HEK293 (cell line): ENCODE measurements around the gene NCK2.

ENCODE experiments used
- CTCF ChIA-PET: fragments of 350-600 bp; formaldehyde crosslinking; extraction: SDS; loops from one replicate; lab custom pipeline; 2021; ENCODE audit warnings: antibody characterized with exemption; lab: Yijun Ruan, JAX
- POLR2A ChIA-PET: fragments of 300-600 bp; formaldehyde crosslinking; extraction: SDS; loops from one replicate; lab custom pipeline; 2020; ENCODE audit warnings: antibody characterized with exemption, inconsistent platforms; lab: Yijun Ruan, JAX
- H3K27ac ChIP-seq: fragments of 200-500 bp; sonication (Bioruptor generic); 2 replicates; pipeline ENCODE4 v1.5.1; 2014; ENCODE audit warnings: low read depth, low read length, control low read depth, inconsistent platforms; ENCODE audit errors: extremely low read depth
- H3K36me3 ChIP-seq, 2 experiments: fragments of 200-500 bp in 1 of 2; sonication (Bioruptor generic) in 1 of 2; 1 replicate in 1 of 2; 2 replicates in 1 of 2; pipeline ENCODE4 v1.5.1; 2014 to 2017; ENCODE audit warnings: inconsistent platforms in 2 of 2, low read length in 2 of 2; ENCODE audit not compliant: control insufficient read depth in 2 of 2, insufficient read depth in 1 of 2
- H3K4me1 ChIP-seq: fragments of 200-500 bp; sonication (Bioruptor generic); 2 replicates; pipeline ENCODE4 v1.5.1; 2014; ENCODE audit warnings: mild to moderate bottlenecking, low read length, inconsistent platforms; ENCODE audit not compliant: control insufficient read depth, insufficient read depth
- H3K4me3 ChIP-seq: 2 replicates; pipeline ENCODE4 v1.5.1; 2011; ENCODE audit warnings: low read depth, mild to moderate bottlenecking, control low read depth, low read length, moderate library complexity
- H3K9me3 ChIP-seq: fragments of 200-500 bp; sonication (Bioruptor generic); 2 replicates; pipeline ENCODE4 v1.5.1; 2014; ENCODE audit warnings: low read depth, low read length, inconsistent platforms; ENCODE audit not compliant: control insufficient read depth, insufficient read depth
- GLI4 ChIP-seq: fragments of 450-650 bp; formaldehyde crosslinking; IDR thresholded peaks from 2 replicates; pipeline ENCODE4 v1.5.1; 2016; ENCODE audit warnings: missing biosample characterization, missing genetic modification characterization
- GLIS2 ChIP-seq: fragments of 450-650 bp; formaldehyde crosslinking; IDR thresholded peaks from 2 replicates; pipeline ENCODE4 v1.5.1; 2016; ENCODE audit warnings: missing biosample characterization, missing genetic modification characterization
- KLF9 ChIP-seq: fragments of 450-650 bp; formaldehyde crosslinking; IDR thresholded peaks from 2 replicates; pipeline ENCODE4 v1.5.1; 2016; ENCODE audit warnings: missing biosample characterization, missing genetic modification characterization, low read depth
- MYNN ChIP-seq: fragments of 450-650 bp; formaldehyde crosslinking; IDR thresholded peaks from 2 replicates; pipeline ENCODE4 v1.5.1; 2016; ENCODE audit warnings: missing biosample characterization, missing genetic modification characterization, borderline replicate concordance
- MZF1 ChIP-seq: fragments of 450-650 bp; formaldehyde crosslinking; IDR thresholded peaks from 2 replicates; pipeline ENCODE4 v1.5.1; 2017; ENCODE audit warnings: missing biosample characterization, missing genetic modification characterization, borderline replicate concordance
- PRDM2 ChIP-seq: fragments of 450-650 bp; formaldehyde crosslinking; IDR thresholded peaks from 2 replicates; pipeline ENCODE4 v1.5.1; 2016; ENCODE audit warnings: missing biosample characterization, missing genetic modification characterization, borderline replicate concordance
- ZBTB21 ChIP-seq: fragments of 450-650 bp; formaldehyde crosslinking; IDR thresholded peaks from 2 replicates; pipeline ENCODE4 v1.5.1; 2017; ENCODE audit warnings: missing biosample characterization, missing genetic modification characterization
- ZBTB7A ChIP-seq: fragments of 450-650 bp; formaldehyde crosslinking; IDR thresholded peaks from 2 replicates; pipeline ENCODE4 v1.5.1; 2016; ENCODE audit warnings: low read depth, missing biosample characterization, missing genetic modification characterization
- ZNF133 ChIP-seq: fragments of 450-650 bp; formaldehyde crosslinking; IDR thresholded peaks from 2 replicates; pipeline ENCODE4 v1.5.1; 2016; ENCODE audit warnings: missing biosample characterization, missing genetic modification characterization
- ZNF140 ChIP-seq: fragments of 450-650 bp; formaldehyde crosslinking; IDR thresholded peaks from 2 replicates; pipeline ENCODE4 v1.5.1; 2016; ENCODE audit warnings: missing biosample characterization, missing genetic modification characterization
- ZNF223 ChIP-seq: fragments of 450-650 bp; formaldehyde crosslinking; IDR thresholded peaks from 2 replicates; pipeline ENCODE4 v1.5.1; 2016; ENCODE audit warnings: missing biosample characterization, missing genetic modification characterization
- ZNF311 ChIP-seq: fragments of 450-650 bp; formaldehyde crosslinking; IDR thresholded peaks from 2 replicates; pipeline ENCODE4 v1.5.1; 2017; ENCODE audit warnings: missing biosample characterization, missing genetic modification characterization, borderline replicate concordance
- ZNF350 ChIP-seq: fragments of 450-650 bp; formaldehyde crosslinking; IDR thresholded peaks from 2 replicates; pipeline ENCODE4 v1.5.0; 2017; ENCODE audit warnings: missing biosample characterization, mild to moderate bottlenecking, missing genetic modification characterization
- ZNF416 ChIP-seq: fragments of 450-650 bp; formaldehyde crosslinking; IDR thresholded peaks from 2 replicates; pipeline ENCODE4 v1.5.1; 2016; ENCODE audit warnings: missing biosample characterization, missing genetic modification characterization
- ZNF449 ChIP-seq: fragments of 450-650 bp; formaldehyde crosslinking; IDR thresholded peaks from 2 replicates; pipeline ENCODE4 v1.5.1; 2017; ENCODE audit warnings: missing biosample characterization, mild to moderate bottlenecking, missing genetic modification characterization, moderate library complexity
- ZNF48 ChIP-seq: fragments of 450-650 bp; formaldehyde crosslinking; IDR thresholded peaks from 2 replicates; pipeline ENCODE4 v1.5.1; 2016; ENCODE audit warnings: missing biosample characterization, missing genetic modification characterization
- ZNF514 ChIP-seq: fragments of 450-650 bp; formaldehyde crosslinking; IDR thresholded peaks from 2 replicates; pipeline ENCODE4 v1.5.1; 2016; ENCODE audit warnings: missing biosample characterization, missing genetic modification characterization
- ZNF560 ChIP-seq: fragments of 450-650 bp; formaldehyde crosslinking; IDR thresholded peaks from 2 replicates; pipeline ENCODE4 v1.5.1; 2017; ENCODE audit warnings: missing biosample characterization, missing genetic modification characterization, borderline replicate concordance
- ZNF571 ChIP-seq: fragments of 450-650 bp; formaldehyde crosslinking; IDR thresholded peaks from 2 replicates; pipeline ENCODE4 v1.5.0; 2017; ENCODE audit warnings: missing biosample characterization, missing genetic modification characterization
- ZNF610 ChIP-seq: fragments of 450-650 bp; formaldehyde crosslinking; IDR thresholded peaks from 2 replicates; pipeline ENCODE4 v1.5.1; 2016; ENCODE audit warnings: missing biosample characterization, missing genetic modification characterization, borderline replicate concordance
- ZNF677 ChIP-seq: fragments of 450-650 bp; IDR thresholded peaks from 2 replicates; pipeline ENCODE4 v1.5.0; 2018; ENCODE audit warnings: missing biosample characterization, mild to moderate bottlenecking, missing genetic modification characterization, moderate library complexity
- ZNF707 ChIP-seq: fragments of 450-650 bp; formaldehyde crosslinking; IDR thresholded peaks from 2 replicates; pipeline ENCODE4 v1.5.1; 2016; ENCODE audit warnings: missing biosample characterization, missing genetic modification characterization
- ZNF768 ChIP-seq: fragments of 450-650 bp; formaldehyde crosslinking; IDR thresholded peaks from 2 replicates; pipeline ENCODE4 v1.5.1; 2018; ENCODE audit warnings: missing biosample characterization, mild to moderate bottlenecking, missing genetic modification characterization
- ZNF776 ChIP-seq: fragments of 450-650 bp; formaldehyde crosslinking; IDR thresholded peaks from 2 replicates; pipeline ENCODE4 v1.5.0; 2017; ENCODE audit warnings: missing biosample characterization, missing genetic modification characterization, borderline replicate concordance
- ZNF785 ChIP-seq: fragments of 450-650 bp; formaldehyde crosslinking; IDR thresholded peaks from 2 replicates; pipeline ENCODE4 v1.5.1; 2016; ENCODE audit warnings: missing biosample characterization, missing genetic modification characterization
- ZNF830 ChIP-seq: fragments of 450-650 bp; IDR thresholded peaks from 2 replicates; pipeline ENCODE4 v1.5.0; 2018; ENCODE audit warnings: missing biosample characterization, missing genetic modification characterization, low read depth, mild to moderate bottlenecking, moderate library complexity
- ZSCAN16 ChIP-seq: fragments of 450-650 bp; formaldehyde crosslinking; IDR thresholded peaks from 2 replicates; pipeline ENCODE4 v1.5.1; 2016; ENCODE audit warnings: missing biosample characterization, missing genetic modification characterization
- TF ChIP-seq, protein P1 (sequence below): fragments of 450-650 bp; formaldehyde crosslinking; IDR thresholded peaks from 2 replicates; pipeline ENCODE4 v1.5.1; 2016; ENCODE audit warnings: missing biosample characterization, missing genetic modification characterization

Gene NCK2

DNA sequence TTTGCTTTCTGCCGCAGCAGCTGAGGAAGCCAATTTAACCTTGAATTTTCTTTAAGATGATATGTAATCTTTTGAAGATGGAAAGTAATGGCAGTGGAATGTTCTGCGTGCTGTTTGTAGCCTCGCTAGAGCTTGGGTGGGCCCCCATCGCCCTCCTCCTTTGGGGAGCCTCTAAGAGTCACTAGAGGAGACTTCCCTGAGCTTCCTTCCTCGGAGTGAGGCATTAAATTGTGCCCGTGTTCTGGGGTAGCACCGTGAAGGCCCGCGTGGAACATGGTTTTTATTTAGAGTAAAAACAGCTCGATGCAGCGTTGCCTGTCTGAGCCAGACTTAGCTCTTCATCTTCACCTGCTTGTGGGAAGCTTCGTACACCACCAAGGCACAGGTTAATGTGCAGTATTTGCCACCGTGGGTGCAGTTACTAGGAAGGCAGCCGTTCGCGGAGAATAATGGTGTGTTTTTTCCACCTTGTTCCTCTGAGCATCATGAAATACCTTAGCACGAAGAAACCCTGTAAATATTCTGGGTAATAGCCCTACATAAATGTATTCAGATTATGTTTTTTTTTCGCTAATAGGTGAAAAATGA, 38.5 kb downstream of the NCK2 start:
- Histone ChIP-seq H3K4me3 (no peak overlapping the region), H3K4me1 (no peaks in the 10 kb centered on the region), H3K36me3 (no peaks in the 10 kb centered on the region), H3K9me3 (no peaks in the 10 kb centered on the region), H3K27ac (no peak overlapping the region)
- ChIA-PET POLR2A (no interaction called here), CTCF (interaction anchor here (0.6 to 0.7 kb wide), 4 partner anchors 39 to 800 kb away, joined by 3 to 4 read pairs (median 3); no protein-coding TSS in a partner anchor)
- no peak for TF ChIP-seq ZNF707 (tag by site-specific recombination)
- no peak for TF ChIP-seq ZNF560 (tag by site-specific recombination)
- TF ChIP-seq ZBTB21 (tag by site-specific recombination), result no peak
- no peak for TF ChIP-seq PRDM2
- no peak for TF ChIP-seq ZNF830 (tag by site-specific recombination)
- TF ChIP-seq ZNF140, result no peak
- TF ChIP-seq KLF9 (tag by site-specific recombination), result no peak
- TF ChIP-seq, protein P1, sequence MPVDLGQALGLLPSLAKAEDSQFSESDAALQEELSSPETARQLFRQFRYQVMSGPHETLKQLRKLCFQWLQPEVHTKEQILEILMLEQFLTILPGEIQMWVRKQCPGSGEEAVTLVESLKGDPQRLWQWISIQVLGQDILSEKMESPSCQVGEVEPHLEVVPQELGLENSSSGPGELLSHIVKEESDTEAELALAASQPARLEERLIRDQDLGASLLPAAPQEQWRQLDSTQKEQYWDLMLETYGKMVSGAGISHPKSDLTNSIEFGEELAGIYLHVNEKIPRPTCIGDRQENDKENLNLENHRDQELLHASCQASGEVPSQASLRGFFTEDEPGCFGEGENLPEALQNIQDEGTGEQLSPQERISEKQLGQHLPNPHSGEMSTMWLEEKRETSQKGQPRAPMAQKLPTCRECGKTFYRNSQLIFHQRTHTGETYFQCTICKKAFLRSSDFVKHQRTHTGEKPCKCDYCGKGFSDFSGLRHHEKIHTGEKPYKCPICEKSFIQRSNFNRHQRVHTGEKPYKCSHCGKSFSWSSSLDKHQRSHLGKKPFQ, result no peak
- TF ChIP-seq ZNF449 (tag by site-specific recombination), result no peak
- no peak for TF ChIP-seq ZNF133
- TF ChIP-seq MZF1 (tag by site-specific recombination), result no peak
- TF ChIP-seq ZNF48 (tag by site-specific recombination), result no peak
- TF ChIP-seq ZBTB7A (tag by site-specific recombination), result no peak
- TF ChIP-seq ZNF311 (tag by site-specific recombination), result no peak
- TF ChIP-seq ZSCAN16, result no peak
- no peak for TF ChIP-seq GLI4 (tag by site-specific recombination)

- no peaks in the 10 kb centered on the region for H3K9me3 ChIP-seq
- no peaks in the 10 kb centered on the region for H3K36me3 ChIP-seq
- H3K27ac ChIP-seq, result no peak overlapping the region
- H3K4me1 ChIP-seq, result peaks cover 5% of the 10 kb centered on the region; the same call in 1 of the 2 replicates
- H3K4me3 ChIP-seq, result no peak overlapping the region
- POLR2A ChIA-PET, result no interaction called here
- CTCF ChIA-PET, result interaction anchor here (0.6 kb wide), 1 partner anchor 39 kb away, joined by 3 read pairs; no protein-coding TSS in a partner anchor
- no peak for TF ChIP-seq ZNF350 (tag by site-specific recombination)
- no peak for TF ChIP-seq MYNN (tag by site-specific recombination)
- no peak for TF ChIP-seq ZNF785 (tag by site-specific recombination)
- TF ChIP-seq ZSCAN16, result no peak
- TF ChIP-seq ZNF768 (tag by site-specific recombination), result no peak
- TF ChIP-seq ZNF677 (tag by site-specific recombination), result no peak
- TF ChIP-seq ZNF514 (tag by site-specific recombination), result no peak
- TF ChIP-seq ZNF223 (tag by site-specific recombination), result no peak
- no peak for TF ChIP-seq ZNF776 (tag by site-specific recombination)
- TF ChIP-seq ZNF416, result no peak
- no peak for TF ChIP-seq ZNF571
- TF ChIP-seq GLIS2 (tag by site-specific recombination), result no peak
- TF ChIP-seq ZNF610 (tag by site-specific recombination), result no peak
Measured at GRCh38 chr2:105783972-105784371, 39.3 kb downstream of the NCK2 start.
